HepG2 (cell line): Measurements from ENCODE around the gene IDUA. TPM values are rescaled to one million over a fixed set of nuclear protein-coding genes. Genes with fewer than 3 reads are reported as not detected.

Source experiments
- BRD4 ChIP-seq: sonication (generic); formaldehyde crosslinking; IDR thresholded peaks from 2 replicates; pipeline ENCODE4 v1.4.0; 2020; ENCODE audit warnings: missing genetic modification reagents
- FLYWCH1 ChIP-seq: sonication (generic); formaldehyde crosslinking; IDR thresholded peaks from 2 replicates; pipeline ENCODE4 v1.8.1; 2023; ENCODE audit warnings: mild to moderate bottlenecking, missing genetic modification reagents
- HNRNPL ChIP-seq: fragments of 200-400 bp; formaldehyde crosslinking; IDR thresholded peaks from 2 replicates; pipeline ENCODE4 v1.6.1; 2017; ENCODE audit warnings: mild to moderate bottlenecking, low read depth, low read length
- MAFG ChIP-seq: sonication (generic); formaldehyde crosslinking; IDR thresholded peaks from 2 replicates; pipeline ENCODE4 v1.5.1; 2020; ENCODE audit warnings: mild to moderate bottlenecking, missing genetic modification reagents
- MIER3 ChIP-seq: IDR thresholded peaks from 2 replicates; pipeline ENCODE4 v1.6.1; 2016; ENCODE audit warnings: missing compliant biosample characterization, borderline replicate concordance
- MYNN ChIP-seq: sonication (generic); formaldehyde crosslinking; IDR thresholded peaks from 2 replicates; pipeline ENCODE4 v1.4.0; 2020; ENCODE audit warnings: mild to moderate bottlenecking, low read depth, missing genetic modification reagents
- NPAS2 ChIP-seq: sonication (generic); formaldehyde crosslinking; IDR thresholded peaks from 2 replicates; pipeline ENCODE4 v1.8.0; 2022; ENCODE audit warnings: mild to moderate bottlenecking, missing genetic modification reagents, borderline replicate concordance
- SALL2 ChIP-seq: sonication (generic); formaldehyde crosslinking; IDR thresholded peaks from 2 replicates; pipeline ENCODE4 v1.8.1; 2023; ENCODE audit warnings: mild to moderate bottlenecking, missing genetic modification reagents, inconsistent platforms
- SOX13 ChIP-seq, 3 experiments: fragments of 450-650 bp in 1 of 3; sonication (generic) in 1 of 3; formaldehyde crosslinking in 1 of 3; IDR thresholded peaks in 2 of 3; conservative IDR thresholded peaks in 1 of 3; 2 replicates each; pipeline versions ENCODE4 v1.5.0 to v1.6.1; 2016 to 2020; ENCODE audit warnings: antibody characterized with exemption in 1 of 3, mild to moderate bottlenecking in 1 of 3, missing compliant biosample characterization in 1 of 3, missing genetic modification reagents in 1 of 3, moderate library complexity in 1 of 3
- TCF12 ChIP-seq, 2 experiments: fragments of 450-650 bp in 1 of 2; sonication (generic) in 1 of 2; formaldehyde crosslinking in 1 of 2; IDR thresholded peaks; 2 replicates each; pipeline versions ENCODE4 v1.6.1 to v1.8.0; 2017 to 2022; ENCODE audit warnings: antibody characterized with exemption in 1 of 2, mild to moderate bottlenecking in 1 of 2, missing genetic modification reagents in 1 of 2, moderate library complexity in 1 of 2
- ZFYVE20 ChIP-seq: sonication (generic); formaldehyde crosslinking; IDR thresholded peaks from 2 replicates; pipeline ENCODE4 v1.8.0; 2023; ENCODE audit warnings: low read depth, mild to moderate bottlenecking, moderate library complexity, missing genetic modification reagents, borderline replicate concordance
- ZMYM3 ChIP-seq: sonication (generic); formaldehyde crosslinking; IDR thresholded peaks from 2 replicates; pipeline ENCODE4 v1.5.1; 2020; ENCODE audit warnings: mild to moderate bottlenecking, missing genetic modification reagents
- ZNF230 ChIP-seq: sonication (generic); formaldehyde crosslinking; IDR thresholded peaks from 2 replicates; pipeline ENCODE4 v1.4.0; 2020; ENCODE audit warnings: mild to moderate bottlenecking, missing genetic modification reagents
- ZNF282 ChIP-seq: fragments of 450-650 bp; IDR thresholded peaks from 2 replicates; pipeline ENCODE4 v1.6.1; 2018; ENCODE audit not compliant: partially characterized antibody
- ZNF333 ChIP-seq: sonication (generic); formaldehyde crosslinking; IDR thresholded peaks from 2 replicates; pipeline ENCODE4 v1.4.0; 2020; ENCODE audit warnings: mild to moderate bottlenecking, missing genetic modification reagents, borderline replicate concordance
- ZNF350 ChIP-seq: sonication (generic); formaldehyde crosslinking; IDR thresholded peaks from 2 replicates; pipeline ENCODE4 v1.4.0; 2020; ENCODE audit warnings: mild to moderate bottlenecking, low read depth, missing genetic modification reagents, borderline replicate concordance
- ZNF430 ChIP-seq: sonication (generic); formaldehyde crosslinking; IDR thresholded peaks from 2 replicates; pipeline ENCODE4 v1.9.0; 2021; ENCODE audit warnings: mild to moderate bottlenecking, missing genetic modification reagents
- ZNF547 ChIP-seq: sonication (generic); formaldehyde crosslinking; IDR thresholded peaks from 2 replicates; pipeline ENCODE4 v1.5.1; 2020; ENCODE audit warnings: mild to moderate bottlenecking, missing genetic modification reagents
- ZNF567 ChIP-seq: sonication (generic); formaldehyde crosslinking; IDR thresholded peaks from 2 replicates; pipeline ENCODE4 v1.8.1; 2023; ENCODE audit warnings: mild to moderate bottlenecking, missing genetic modification reagents, borderline replicate concordance
- polyA plus RNA-seq, 8 experiments: library from polyadenylated mRNA; depleted of rRNA in 3 of 8; stranded (reverse) in 7 of 8; unstranded in 1 of 8; fragments of >200 nt; fragmentation: Illumina TruSeq in 4 of 8; extraction: Trizol in 4 of 8; gene quantifications; 2 replicates each; pipeline versions ENCODE4 v1.2.1 to v1.2.3, GENCODE V29; 2011 to 2016; ENCODE audit warnings: low read depth in 4 of 8, missing spikeins in 1 of 8, mixed read lengths in 1 of 8; ENCODE audit not compliant: insufficient read depth in 1 of 8
- total RNA-seq, 5 experiments: library from RNA; depleted of rRNA; stranded (reverse); fragments of >200 nt; fragmentation: Illumina TruSeq; extraction: Trizol; gene quantifications; 2 replicates each; pipeline ENCODE4 v1.2.3, GENCODE V29; 2016; ENCODE audit warnings: low read depth in 1 of 5
- TF ChIP-seq, protein P1 (sequence below): sonication (generic); formaldehyde crosslinking; IDR thresholded peaks from 2 replicates; pipeline ENCODE4 v1.4.0; 2020; ENCODE audit warnings: mild to moderate bottlenecking, missing genetic modification reagents, borderline replicate concordance
- TF ChIP-seq, protein P2 (sequence below): IDR thresholded peaks from 2 replicates; pipeline ENCODE4 v1.6.1; 2016
- TF ChIP-seq, protein P3 (sequence below): sonication (generic); formaldehyde crosslinking; IDR thresholded peaks from 2 replicates; pipeline ENCODE4 v1.5.1; 2020; ENCODE audit warnings: mild to moderate bottlenecking, missing genetic modification reagents, moderate library complexity

The IDUA gene
- total and polyA plus RNA-seq, 2 of the 13 experiments (the other 11 are each of a cell fraction or from before 2014, with no cell fraction given), result 0.77 to 1.0 TPM

DNA sequence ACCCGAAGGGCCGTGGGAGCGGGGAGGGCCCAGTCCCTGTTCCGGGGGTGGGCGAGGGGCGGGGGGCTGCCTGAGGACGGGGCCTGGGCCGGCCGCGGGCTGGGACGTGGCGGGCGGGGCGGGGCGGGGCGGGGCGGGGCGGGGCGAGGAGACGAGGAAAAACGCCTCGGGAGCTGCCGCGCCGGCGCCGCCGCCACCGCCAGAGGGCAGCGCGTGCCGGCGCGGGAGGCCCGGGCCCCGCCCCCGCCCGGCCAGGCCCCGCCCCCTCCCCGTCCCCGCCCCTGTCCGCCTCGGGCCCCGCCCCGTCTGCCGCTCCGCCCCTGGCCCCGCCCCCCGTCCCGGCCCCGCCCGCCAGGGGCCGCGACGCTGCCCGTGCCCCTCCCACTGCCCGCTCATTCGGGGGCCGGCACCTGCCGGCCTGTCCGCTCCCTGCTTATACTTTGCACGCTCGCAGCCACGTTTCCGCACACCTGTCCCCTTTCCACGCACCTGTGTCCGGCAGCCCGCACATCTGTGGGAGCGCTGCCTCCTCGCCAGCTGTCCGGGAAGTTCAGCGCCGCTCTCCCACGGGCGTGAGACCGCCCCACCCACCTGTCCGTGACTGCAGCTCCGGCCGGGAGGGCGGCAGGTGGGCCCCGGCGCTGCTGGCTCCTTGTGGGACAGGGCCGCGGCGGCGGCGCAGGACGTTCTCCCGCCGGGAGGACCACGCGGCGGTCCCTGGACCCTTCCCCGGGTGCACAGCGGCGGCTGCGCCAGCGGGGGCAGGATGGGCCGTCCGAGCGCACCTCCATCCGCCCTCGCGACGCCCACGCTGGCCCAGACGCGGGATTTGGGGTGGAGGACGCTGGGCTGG is 22.9 kb downstream of the IDUA start (continued):
- TF ChIP-seq ZNF547 (CRISPR knock-in tag), result 0 out of 2 replicates have a peak, but pooled peaks have one; percentile 17
- TF ChIP-seq SOX13 (IDR thresholded peaks at IDR 0.05), result no peak
- TF ChIP-seq SOX13 (CRISPR knock-in tag; conservative IDR thresholded peaks at IDR 0.05 in 1 of 2, IDR thresholded peaks at IDR 0.05 in 1 of 2), result no peak
- no peak for TF ChIP-seq MIER3 (CRISPR knock-in tag)
- no peak for TF ChIP-seq ZNF567 (CRISPR knock-in tag)
- no peak for TF ChIP-seq ZNF282
- TF ChIP-seq ZNF430 (CRISPR knock-in tag), result no peak
- TF ChIP-seq MYNN, result no peak
- no peak for TF ChIP-seq NPAS2 (CRISPR knock-in tag)
- TF ChIP-seq ZMYM3 (CRISPR knock-in tag), result no peak
- TF ChIP-seq SALL2, result peak; percentile 69; the same call in 1 of the 2 replicates
- TF ChIP-seq, protein P1, sequence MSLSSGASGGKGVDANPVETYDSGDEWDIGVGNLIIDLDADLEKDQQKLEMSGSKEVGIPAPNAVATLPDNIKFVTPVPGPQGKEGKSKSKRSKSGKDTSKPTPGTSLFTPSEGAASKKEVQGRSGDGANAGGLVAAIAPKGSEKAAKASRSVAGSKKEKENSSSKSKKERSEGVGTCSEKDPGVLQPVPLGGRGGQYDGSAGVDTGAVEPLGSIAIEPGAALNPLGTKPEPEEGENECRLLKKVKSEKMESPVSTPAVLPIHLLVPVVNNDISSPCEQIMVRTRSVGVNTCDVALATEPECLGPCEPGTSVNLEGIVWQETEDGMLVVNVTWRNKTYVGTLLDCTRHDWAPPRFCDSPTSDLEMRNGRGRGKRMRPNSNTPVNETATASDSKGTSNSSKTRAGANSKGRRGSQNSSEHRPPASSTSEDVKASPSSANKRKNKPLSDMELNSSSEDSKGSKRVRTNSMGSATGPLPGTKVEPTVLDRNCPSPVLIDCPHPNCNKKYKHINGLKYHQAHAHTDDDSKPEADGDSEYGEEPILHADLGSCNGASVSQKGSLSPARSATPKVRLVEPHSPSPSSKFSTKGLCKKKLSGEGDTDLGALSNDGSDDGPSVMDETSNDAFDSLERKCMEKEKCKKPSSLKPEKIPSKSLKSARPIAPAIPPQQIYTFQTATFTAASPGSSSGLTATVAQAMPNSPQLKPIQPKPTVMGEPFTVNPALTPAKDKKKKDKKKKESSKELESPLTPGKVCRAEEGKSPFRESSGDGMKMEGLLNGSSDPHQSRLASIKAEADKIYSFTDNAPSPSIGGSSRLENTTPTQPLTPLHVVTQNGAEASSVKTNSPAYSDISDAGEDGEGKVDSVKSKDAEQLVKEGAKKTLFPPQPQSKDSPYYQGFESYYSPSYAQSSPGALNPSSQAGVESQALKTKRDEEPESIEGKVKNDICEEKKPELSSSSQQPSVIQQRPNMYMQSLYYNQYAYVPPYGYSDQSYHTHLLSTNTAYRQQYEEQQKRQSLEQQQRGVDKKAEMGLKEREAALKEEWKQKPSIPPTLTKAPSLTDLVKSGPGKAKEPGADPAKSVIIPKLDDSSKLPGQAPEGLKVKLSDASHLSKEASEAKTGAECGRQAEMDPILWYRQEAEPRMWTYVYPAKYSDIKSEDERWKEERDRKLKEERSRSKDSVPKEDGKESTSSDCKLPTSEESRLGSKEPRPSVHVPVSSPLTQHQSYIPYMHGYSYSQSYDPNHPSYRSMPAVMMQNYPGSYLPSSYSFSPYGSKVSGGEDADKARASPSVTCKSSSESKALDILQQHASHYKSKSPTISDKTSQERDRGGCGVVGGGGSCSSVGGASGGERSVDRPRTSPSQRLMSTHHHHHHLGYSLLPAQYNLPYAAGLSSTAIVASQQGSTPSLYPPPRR (CRISPR knock-in tag), result no peak
- TF ChIP-seq BRD4 (CRISPR knock-in tag), result peak; percentile 32; the same call in 1 of the 2 replicates
- TF ChIP-seq TCF12 (IDR thresholded peaks at IDR 0.05), result no peak
- 0 out of 2 replicates have a peak, but pooled peaks have one; percentile 35 for TF ChIP-seq TCF12 (CRISPR knock-in tag; IDR thresholded peaks at IDR 0.05)
- TF ChIP-seq, protein P2, sequence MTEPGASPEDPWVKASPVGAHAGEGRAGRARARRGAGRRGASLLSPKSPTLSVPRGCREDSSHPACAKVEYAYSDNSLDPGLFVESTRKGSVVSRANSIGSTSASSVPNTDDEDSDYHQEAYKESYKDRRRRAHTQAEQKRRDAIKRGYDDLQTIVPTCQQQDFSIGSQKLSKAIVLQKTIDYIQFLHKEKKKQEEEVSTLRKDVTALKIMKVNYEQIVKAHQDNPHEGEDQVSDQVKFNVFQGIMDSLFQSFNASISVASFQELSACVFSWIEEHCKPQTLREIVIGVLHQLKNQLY (CRISPR knock-in tag), result no peak
- TF ChIP-seq ZNF350 (CRISPR knock-in tag), result no peak
- no peak for TF ChIP-seq MAFG (CRISPR knock-in tag)
- TF ChIP-seq ZNF333 (CRISPR knock-in tag), result peak; percentile 34; the same call in 1 of the 2 replicates
- no peak for TF ChIP-seq ZFYVE20 (CRISPR knock-in tag)
- TF ChIP-seq HNRNPL, result no peak
- TF ChIP-seq, protein P3, sequence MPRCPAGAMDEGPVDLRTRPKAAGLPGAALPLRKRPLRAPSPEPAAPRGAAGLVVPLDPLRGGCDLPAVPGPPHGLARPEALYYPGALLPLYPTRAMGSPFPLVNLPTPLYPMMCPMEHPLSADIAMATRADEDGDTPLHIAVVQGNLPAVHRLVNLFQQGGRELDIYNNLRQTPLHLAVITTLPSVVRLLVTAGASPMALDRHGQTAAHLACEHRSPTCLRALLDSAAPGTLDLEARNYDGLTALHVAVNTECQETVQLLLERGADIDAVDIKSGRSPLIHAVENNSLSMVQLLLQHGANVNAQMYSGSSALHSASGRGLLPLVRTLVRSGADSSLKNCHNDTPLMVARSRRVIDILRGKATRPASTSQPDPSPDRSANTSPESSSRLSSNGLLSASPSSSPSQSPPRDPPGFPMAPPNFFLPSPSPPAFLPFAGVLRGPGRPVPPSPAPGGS (CRISPR knock-in tag), result no peak
- TF ChIP-seq FLYWCH1 (CRISPR knock-in tag), result no peak
- no peak for TF ChIP-seq ZNF230 (CRISPR knock-in tag)
